CD4-positive, alpha-beta T cell treated with Interleukin-6 for 4 hours (primary cell): ENCODE results near the gene ANKRD7.

Experiments
- DNase-seq: peaks from one replicate; pipeline ENCODE4 v3.0.0-alpha.2; 2020; ENCODE audit warnings: mixed read lengths

Gene ANKRD7, protein sequence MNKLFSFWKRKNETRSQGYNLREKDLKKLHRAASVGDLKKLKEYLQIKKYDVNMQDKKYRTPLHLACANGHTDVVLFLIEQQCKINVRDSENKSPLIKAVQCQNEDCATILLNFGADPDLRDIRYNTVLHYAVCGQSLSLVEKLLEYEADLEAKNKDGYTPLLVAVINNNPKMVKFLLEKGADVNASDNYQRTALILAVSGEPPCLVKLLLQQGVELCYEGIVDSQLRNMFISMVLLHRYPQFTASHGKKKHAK

GRCh38 chr7:118224521-118224920, at the start of gene ANKRD7:
Gene ANKRD7, plus strand, starts transcription at chr7:118224704. Its CDS starts 127 bp downstream, at chr7:118224831.
- DNase-seq: no peak

DNA sequence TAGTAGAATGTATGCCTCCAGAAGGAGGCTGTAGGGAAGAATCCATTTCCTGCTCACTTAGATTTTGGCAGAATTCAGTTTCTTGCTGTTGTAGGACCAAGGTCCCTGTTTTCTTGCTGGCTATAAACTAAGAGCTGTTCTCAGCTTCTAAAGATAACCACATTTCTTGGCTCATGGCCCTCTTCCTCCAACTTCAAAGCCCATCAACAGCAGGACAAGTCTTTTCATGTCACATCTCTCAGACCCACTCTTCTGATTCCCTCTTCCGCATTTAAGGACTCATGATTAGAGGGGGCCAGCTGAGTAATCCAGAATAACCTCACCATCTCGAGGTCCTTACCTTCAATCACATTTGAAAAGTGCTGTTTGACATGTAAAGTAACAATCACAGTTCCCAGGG, 48.8 kb upstream of the ANKRD7 start:
- no peak for DNase-seq

DNA sequence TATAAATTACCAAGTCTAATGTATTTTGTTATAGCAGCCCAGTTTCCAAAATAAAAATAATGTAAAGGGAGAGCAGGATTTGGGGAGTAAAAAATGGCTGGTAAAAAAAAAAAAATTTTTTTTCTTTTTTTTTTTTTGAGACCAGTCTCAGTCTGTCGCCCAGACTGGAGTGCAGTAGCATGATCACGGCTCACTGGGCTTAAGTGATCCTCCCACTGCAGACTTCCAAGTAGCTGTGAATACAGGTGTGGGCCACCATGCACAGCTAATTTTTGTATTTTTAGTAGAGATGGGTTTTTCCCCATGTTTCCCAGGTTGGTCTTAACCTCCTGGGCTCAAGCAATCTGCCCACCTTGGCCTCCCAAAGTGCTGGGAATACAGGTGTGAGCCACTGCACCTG, 45.3 kb upstream of the ANKRD7 start:
- DNase-seq: no peak

DNA sequence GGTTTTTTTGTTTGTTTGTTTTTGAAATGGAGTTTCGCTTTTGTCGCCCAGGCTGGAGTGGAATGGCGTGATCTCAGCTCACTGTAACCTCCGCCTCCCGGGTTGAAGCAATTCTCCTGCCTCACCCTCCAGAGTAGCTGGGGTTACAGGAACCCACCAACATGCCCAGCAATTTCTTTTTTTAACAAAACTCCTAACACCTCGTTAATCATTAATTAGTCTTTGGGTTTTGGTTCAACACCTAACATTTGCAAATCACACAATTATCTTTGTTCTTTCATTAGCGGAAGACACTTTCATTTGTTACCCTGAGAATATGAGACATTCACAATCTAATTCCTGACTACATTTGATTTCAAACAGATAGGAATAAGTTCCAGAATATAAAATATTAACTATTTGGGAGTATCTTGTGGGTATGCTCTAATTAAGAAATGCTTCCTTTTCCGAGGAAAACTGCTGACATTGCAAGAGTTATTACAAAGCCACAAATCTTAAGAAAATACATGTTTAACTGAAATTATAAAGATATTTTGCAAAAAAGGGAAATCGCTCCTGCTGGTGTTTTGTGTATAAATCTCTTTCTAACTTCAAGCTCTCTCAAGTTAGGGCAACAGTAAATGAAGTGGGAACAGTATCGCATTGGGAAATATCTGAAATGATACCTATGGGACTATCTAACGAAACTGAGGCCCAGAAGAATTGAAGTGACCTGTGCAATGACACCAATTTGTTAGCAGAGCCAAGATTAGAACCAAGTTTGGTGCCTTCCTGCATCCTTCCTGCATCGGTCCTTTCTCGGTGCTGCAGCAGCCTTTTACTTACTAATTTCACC, 41.7 kb upstream of the ANKRD7 start:
- peak; percentile 23 for DNase-seq

DNA sequence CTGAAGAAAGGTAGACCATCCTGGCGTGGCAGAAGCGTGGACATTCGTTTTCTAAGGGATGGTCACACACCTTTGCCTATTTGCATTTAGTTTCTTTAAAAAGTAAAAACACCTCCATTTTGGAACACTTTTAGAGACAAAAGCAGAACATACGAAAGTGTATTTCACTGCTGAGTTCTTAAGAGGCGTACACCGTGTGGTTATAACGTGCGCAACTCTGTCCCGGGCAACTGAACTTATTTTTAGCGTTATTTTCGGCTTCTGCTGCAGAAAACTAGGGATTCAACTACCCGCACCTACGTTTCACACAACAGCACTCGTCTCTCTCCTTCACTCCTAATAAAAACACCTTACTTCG, 41.1 kb upstream of the ANKRD7 start:
- no peak for DNase-seq

DNA sequence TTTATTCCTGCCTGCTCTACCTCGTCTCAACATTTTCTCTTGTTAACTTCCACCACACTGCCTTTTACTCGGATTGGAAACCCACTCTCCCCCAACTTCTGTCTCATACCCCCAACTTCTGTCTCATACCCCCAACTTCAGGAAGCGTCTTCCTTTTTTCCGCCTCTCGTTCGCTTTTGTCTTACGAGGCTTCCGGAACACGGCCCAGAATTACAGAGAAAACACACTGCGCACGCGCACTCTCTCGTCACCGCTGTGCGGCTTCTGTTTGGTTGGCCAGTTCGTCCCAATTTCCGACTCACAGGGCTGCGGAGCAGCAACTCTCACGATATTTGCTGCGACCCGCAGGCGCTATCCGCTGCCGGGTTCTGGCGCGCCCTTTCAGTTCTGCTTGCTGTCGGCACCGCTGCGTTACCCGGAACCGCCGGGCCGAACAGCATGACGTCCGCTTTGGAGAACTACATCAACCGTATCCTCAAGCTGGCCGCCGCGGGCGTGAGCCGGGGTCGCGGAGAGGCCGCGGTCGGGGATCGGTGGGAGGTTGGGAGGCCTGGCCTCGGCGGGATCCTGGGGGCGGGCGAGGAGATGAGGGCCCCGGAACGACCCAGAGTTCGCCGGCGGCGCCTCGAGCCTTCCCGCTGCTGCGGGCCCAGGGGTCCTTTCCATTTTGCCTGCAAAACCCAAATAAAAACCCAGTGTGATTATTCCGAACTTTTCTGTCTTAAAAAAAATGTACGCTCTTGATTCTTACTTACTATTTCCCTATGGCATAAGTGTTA, 40.5 kb upstream of the ANKRD7 start, which contains the start of gene LSM8:
LSM8 (plus strand) TSS at position 379 of the 779 bp plus-strand sequence; CDS start at position 439, 60 bp downstream.
- peak; percentile 97 for DNase-seq

GRCh38 chr7:118184565-118184940, 40.0 kb upstream of the ANKRD7 start:
- DNase-seq: no peak

DNA sequence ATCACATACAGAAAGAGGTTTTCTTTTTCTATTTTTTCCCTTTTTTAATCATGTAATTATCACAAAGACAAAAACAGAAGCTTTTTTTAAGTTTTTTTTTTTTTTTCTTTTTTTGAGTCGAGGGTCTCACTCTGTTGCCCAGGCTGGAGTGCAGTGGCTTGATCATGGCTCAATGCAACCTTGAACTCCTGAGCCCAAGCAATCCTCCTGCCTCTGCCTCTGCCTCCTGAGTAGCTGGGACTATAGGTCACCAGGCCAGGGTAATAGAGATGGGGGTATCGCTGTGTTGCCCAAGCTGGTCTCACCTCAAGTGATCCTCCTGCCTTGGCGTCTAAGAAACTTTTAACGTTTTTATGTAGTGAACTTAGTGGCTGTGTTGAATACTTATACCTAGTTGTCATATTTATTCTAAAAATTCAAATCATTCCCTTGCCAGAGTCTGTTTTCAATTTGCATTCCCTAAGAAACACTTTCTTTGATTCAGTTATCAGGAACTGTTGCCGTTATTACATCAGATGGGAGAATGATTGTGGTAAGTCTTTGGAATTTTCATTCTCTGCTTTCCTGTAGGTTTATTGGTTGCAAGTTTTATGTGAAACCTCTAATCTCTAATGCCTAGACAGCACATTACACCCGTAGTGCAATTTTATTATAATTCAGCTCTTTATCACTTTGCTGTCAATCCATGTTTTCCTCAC, 39.2 kb upstream of the ANKRD7 start:
- no peak for DNase-seq

GRCh38 chr7:118186501-118186900, 38.0 kb upstream of the ANKRD7 start:
- no peak for DNase-seq

GRCh38 chr7:118194571-118194970, 29.9 kb upstream of the ANKRD7 start:
- no peak for DNase-seq

GRCh38 chr7:118195837-118196474, 28.5 kb upstream of the ANKRD7 start:
- DNase-seq: peak; percentile 69

DNA sequence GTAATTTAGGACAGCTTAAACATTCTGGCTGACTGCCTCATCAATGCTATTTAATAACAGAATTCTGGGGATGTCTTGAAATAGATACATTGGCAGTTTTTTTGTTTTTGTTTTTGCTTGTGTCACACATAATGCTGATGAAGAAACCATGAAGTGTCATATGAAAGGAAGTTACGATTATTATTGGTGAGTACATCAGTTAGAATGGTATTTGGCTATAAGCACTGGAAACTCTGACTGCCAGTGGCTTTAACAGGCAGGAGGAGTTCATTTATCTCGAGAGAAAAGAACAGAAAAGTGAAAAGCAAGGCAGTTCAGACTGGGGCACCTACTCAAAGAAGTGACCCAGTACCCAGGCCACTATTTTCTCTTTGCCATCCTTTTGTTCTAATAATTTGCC, 22.4 kb upstream of the ANKRD7 start:
- no peak for DNase-seq

DNA sequence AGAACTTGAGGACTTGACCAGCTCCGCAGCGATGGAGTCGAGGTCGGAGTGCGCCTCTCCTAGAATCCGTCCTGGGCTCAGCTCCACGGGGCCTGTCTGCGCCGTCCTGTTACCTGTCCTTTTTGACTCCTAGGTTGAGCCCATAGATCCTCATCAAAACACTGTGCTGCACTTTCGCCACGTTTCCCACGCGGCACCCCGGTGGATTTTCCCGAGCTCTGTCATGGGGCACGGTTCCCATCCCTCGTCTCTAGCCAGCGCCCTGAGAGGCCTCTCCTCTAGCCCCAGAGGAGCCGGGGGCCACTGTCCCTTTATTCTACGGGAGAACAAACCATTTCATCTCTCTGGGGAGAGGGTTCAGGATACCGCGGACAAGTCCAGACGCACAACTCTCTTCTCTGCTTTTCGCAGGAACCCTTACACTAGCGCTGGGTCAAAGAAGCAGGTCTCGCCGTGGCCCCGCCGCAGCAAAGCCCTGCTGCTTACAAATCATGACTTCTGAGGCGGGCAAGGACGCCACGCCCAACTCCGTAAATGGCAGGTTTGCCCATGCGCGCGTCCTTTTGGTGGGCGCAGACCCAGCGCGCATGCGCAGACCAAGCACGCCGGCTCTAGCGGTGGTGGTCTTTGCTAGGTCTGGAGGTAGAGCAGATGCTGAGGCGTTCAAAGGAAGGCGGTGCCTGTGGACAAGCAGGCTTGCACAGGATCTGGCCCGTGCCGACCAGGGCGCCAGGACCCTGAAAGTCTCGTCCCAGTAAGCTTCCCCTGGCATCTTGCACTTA, 10.3 kb upstream of the ANKRD7 start:
- peak; percentile 76 for DNase-seq

GRCh38 chr7:118214833-118215182, 9.7 kb upstream of the ANKRD7 start:
- no peak for DNase-seq

- no peak for DNase-seq
Measured at GRCh38 chr7:118217210-118217619, 7.3 kb upstream of the ANKRD7 start.

- no peak for DNase-seq
Measured at GRCh38 chr7:118218413-118219156, 5.9 kb upstream of the ANKRD7 start.

DNA sequence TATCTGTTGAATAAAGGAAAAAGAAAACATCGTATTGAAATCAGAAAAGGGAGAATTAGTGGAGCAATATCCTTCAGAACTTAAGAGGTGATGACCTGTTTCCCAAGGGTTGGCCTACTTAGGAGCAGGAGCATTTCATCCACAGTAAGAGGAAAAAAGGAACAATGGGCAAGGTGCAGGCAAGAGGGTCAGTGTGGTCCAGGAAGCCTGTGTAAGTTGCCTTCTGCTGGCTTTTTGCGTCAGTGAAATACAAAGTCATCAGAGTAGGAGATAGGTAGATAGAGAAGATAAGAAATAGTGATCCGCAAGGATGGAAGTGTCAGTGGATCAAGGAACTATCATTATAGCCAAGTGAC, 5.4 kb upstream of the ANKRD7 start:
- DNase-seq: no peak

GRCh38 chr7:118220583-118220982, 3.9 kb upstream of the ANKRD7 start:
- DNase-seq: no peak

- DNase-seq: no peak
Measured at GRCh38 chr7:118222591-118222990, 1.9 kb upstream of the ANKRD7 start.

DNA sequence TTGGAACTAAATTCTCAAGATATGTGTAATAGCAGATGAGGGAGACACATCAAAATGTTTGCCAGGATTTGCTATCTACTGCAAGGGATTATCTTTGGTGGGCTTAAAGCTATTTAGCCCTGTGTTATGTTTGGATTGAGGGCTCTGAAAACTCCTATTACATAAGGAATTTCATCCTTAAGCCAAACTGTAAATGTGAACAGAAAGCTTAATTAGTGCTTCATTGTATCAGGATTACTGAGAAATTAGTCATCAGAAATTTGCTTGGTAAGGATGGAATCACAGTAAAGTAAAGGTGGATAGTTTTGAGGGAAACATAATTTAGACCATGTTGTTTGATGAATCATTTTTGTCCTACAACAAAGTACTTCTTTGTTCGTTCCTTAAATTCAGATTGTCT, 8.3 kb downstream of the ANKRD7 start:
- no peak for DNase-seq

- DNase-seq: no peak
Measured at GRCh38 chr7:118233799-118234198, 9.3 kb downstream of the ANKRD7 start.
